Testis (tissue), 3 donors: ENCODE data around the gene PIGU. TPM values are rescaled to one million over a fixed set of nuclear protein-coding genes. Genes with fewer than 3 reads are reported as not detected.

ENCODE experiments used
- DNase-seq: peaks from one replicate; pipeline ENCODE4 v3.0.0-alpha.2; 2019
- H3K27ac ChIP-seq, 2 donors: fragments of 200-600 bp; sonication (generic); one replicate each; pipeline ENCODE4 v1.5.1; 2019
- H3K27me3 ChIP-seq: fragments of 200-600 bp; sonication (generic); one replicate; pipeline ENCODE4 v1.5.1; 2019
- H3K36me3 ChIP-seq: fragments of 200-600 bp; sonication (generic); one replicate; pipeline ENCODE4 v1.5.1; 2017; ENCODE audit warnings: low read depth; ENCODE audit errors: missing control alignments
- H3K4me1 ChIP-seq: fragments of 200-600 bp; sonication (generic); one replicate; pipeline ENCODE4 v1.5.1; 2019
- H3K4me3 ChIP-seq, 2 donors: fragments of 200-600 bp; sonication (generic); one replicate each; pipeline ENCODE4 v1.5.1; 2017 to 2019
- H3K9me3 ChIP-seq: fragments of 200-600 bp; sonication (generic); one replicate; pipeline ENCODE4 v1.5.1; 2017
- CTCF ChIP-seq, 3 experiments: fragments of 450-650 bp in 2 of 3; fragments of 200-600 bp in 1 of 3; sonication (generic) in 1 of 3; IDR thresholded peaks; one replicate each; pipeline ENCODE4 v1.5.1; 2016 to 2019; ENCODE audit warnings: antibody characterized with exemption in 3 of 3, mild to moderate bottlenecking in 2 of 3, moderate library complexity in 1 of 3
- POLR2A ChIP-seq: fragments of 450-650 bp; IDR thresholded peaks from one replicate; pipeline ENCODE4 v1.6.1; 2017; ENCODE audit warnings: antibody characterized with exemption, mild to moderate bottlenecking, moderate library complexity
- WGBS, 2 donors: methylation state at CpG; one replicate each; pipeline ENCODE4 v1.1.5; 2018; 5-methylcytosine and 5-hydroxymethylcytosine counted together
- intact Hi-C: fragments of 100-400 bp; cut with DNase I; formaldehyde crosslinking; loops from one replicate; pipeline ENCODE4 v1.15.1; 2023; ENCODE audit warnings: low total_unique reads
- polyA plus RNA-seq: library from polyadenylated mRNA; stranded (reverse); fragments of 350-450 nt; fragmentation: Illumina TruSeq; extraction: RNeasy Lipid Tissue Mini Kit (QIAGEN cat#74804); gene quantifications from one replicate; pipeline ENCODE4 v1.2.3, GENCODE V29; 2014; ENCODE audit warnings: low read depth, low replicate concordance; ENCODE audit not compliant: insufficient read depth
- total RNA-seq, 2 donors: library from RNA; depleted of rRNA; stranded (reverse); fragments of >200 nt; gene quantifications; one replicate each; pipeline ENCODE4 v1.2.3, GENCODE V29; 2016

PIGU gene
- total and polyA plus RNA-seq, 3 donors from 2014 or later: 35.0 to 48.9 (median 35.7) TPM

GRCh38 chr20:34582911-34583310 lies 94.0 kb downstream of the PIGU start:
- Histone ChIP-seq H3K27me3 (no peaks in the 10 kb centered on the region), H3K36me3 (no peaks in the 10 kb centered on the region), H3K9me3 (no peaks in the 10 kb centered on the region), H3K4me3 (no peak overlapping the region), H3K27ac (no peak overlapping the region), H3K4me1 (peaks cover 15% of the 10 kb centered on the region)
- 95 to 96% methylated on average over 4 of the region's 4 CpGs for WGBS, 2 donors
- peak; percentile 4 for DNase-seq
- TF ChIP-seq CTCF (IDR thresholded peaks at IDR 0.05) (no peak), POLR2A (no peak)
- intact Hi-C loops: no loop called here

- TF ChIP-seq CTCF (IDR thresholded peaks at IDR 0.05) (no peak), POLR2A (no peak)
- no peak overlapping the region for H3K4me3 ChIP-seq
- no peaks in the 10 kb centered on the region for H3K36me3 ChIP-seq
- intact Hi-C loops: no loop called here
- no peaks in the 10 kb centered on the region for H3K27me3 ChIP-seq
- peaks cover 15% of the 10 kb centered on the region for H3K4me1 ChIP-seq
- DNase-seq: peak; percentile 7
- no peaks in the 10 kb centered on the region for H3K9me3 ChIP-seq
- WGBS, 2 donors: 86 to 90% methylated on average over 4 of the region's 4 CpGs
- H3K27ac ChIP-seq: no peak overlapping the region
These were observed 94.7 kb downstream of the PIGU start for GRCh38 chr20:34582221-34582620.

GRCh38 chr20:34581341-34582184 lies 95.3 kb downstream of the PIGU start:
- Histone ChIP-seq H3K36me3 (no peaks in the 10 kb centered on the region), H3K27ac (no peak overlapping the region), H3K27me3 (no peaks in the 10 kb centered on the region), H3K9me3 (no peaks in the 10 kb centered on the region), H3K4me3 (no peak overlapping the region), H3K4me1 (peaks cover 12% of the 10 kb centered on the region)
- intact Hi-C loops: no loop called here
- WGBS, 2 donors: 89 to 91% methylated on average over 11 of the region's 11 CpGs
- no peak for TF ChIP-seq CTCF (IDR thresholded peaks at IDR 0.05)
- DNase-seq: peak; percentile 12

- TF ChIP-seq POLR2A (no peak), CTCF (IDR thresholded peaks at IDR 0.05) (no peak)
- no peak overlapping the region for H3K27ac ChIP-seq
- H3K4me3 ChIP-seq: no peak overlapping the region
- no peaks in the 10 kb centered on the region for H3K27me3 ChIP-seq
- H3K36me3 ChIP-seq: no peaks in the 10 kb centered on the region
- H3K9me3 ChIP-seq: no peaks in the 10 kb centered on the region
- intact Hi-C loops: no loop called here
- peaks cover 10% of the 10 kb centered on the region for H3K4me1 ChIP-seq
- DNase-seq: peak; percentile 0
- WGBS, 2 donors: 92 to 96% methylated on average over 6 to 7 of the region's 7 CpGs
These were observed 96.6 kb downstream of the PIGU start for GRCh38 chr20:34579979-34580940.
